GM15510 (cell line): ENCODE data around the gene GON7.

Experiments used
- POLR2A ChIP-seq: IDR thresholded peaks from 3 replicates; pipeline ENCODE4 v1.6.1; 2011; ENCODE audit warnings: borderline replicate concordance; ENCODE audit not compliant: insufficient read length; ENCODE audit errors: extremely low read depth

Gene GON7

DNA sequence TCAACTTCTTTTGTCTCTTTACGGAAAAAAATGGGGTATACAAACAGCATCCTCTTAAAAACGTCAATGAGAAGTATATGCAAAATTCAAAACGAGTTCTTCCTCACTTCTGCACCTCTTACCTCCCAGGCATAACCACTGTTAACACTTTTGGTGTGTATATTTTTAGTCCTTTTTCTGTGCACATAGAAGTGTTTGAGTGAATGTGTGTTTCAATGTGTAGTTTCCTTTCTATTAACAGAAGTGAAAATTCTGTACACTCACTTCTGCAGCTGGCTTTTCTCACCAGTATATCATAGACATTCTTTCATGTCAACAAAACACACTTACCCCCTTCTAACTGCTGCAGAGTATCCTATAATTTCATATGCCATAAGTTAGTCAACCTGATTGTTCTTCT is 5.6 kb upstream of the GON7 start:
- no peak for TF ChIP-seq POLR2A

DNA sequence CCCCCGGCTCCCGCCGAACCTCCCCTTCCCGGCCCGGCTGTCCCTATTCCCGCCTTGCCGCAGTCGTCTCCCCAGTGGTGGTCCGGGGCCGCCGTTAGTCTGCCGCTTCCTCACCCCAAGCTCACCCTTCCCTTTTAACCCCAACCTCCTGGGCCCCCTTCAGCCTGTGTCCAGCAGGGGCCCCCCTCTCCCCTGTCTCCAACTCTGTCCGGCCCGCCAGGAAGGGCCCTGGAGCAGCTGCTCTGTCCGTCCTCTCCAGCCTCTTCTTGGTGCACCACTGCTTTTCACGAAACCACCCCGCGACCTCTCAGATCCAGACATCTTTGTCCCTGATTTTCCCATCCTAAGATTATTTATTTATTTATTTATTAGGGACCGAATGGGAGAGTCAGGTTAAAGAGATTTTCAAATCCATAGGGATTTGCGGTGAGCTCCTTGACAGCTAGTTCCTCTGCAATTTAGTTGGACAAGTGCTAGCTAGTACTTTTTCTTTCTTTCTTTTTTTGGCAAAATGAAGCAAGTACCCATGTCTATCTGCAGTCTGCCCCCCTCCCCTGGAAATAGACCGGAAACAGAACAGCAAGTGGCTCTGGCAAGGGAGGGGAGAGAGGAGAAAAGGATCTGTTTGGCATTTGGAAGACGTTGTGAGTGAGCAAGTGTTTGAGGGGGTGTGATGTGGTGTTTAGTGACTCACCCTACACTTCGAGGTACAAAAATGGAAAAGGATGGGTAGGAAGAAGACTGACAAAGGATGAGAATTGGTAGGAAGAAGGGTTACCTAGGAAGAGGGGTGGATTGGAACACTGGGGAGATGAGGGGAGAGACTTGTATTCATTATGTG is 823 bp upstream of the GON7 start:
- TF ChIP-seq POLR2A = no peak

DNA sequence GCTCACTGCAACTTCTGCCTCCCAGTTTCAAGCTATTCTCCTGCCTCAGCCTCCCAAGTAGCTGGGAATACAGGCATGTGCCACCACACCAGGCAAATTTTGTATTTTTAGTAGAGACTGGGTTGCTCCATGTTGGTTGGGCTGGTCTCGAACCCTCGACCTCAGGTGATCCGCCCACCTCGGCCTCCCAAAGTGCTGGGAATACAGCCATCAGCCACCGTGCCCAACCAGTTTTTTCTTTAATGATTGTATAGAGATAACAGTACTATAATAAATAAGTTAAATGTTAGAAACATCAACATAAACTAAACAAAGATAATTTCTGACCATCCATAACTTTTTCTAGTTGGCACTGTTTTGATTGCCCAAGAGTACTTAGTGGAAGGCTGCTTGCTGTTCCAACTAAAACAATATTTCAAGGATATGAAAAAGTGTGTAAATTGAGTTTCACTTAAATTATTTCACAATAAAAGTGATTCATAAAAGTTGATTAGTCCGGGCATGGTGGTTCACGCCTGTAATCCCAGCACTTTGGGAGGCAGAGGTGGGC is 5.6 kb downstream of the GON7 start:
- TF ChIP-seq POLR2A = no peak

DNA sequence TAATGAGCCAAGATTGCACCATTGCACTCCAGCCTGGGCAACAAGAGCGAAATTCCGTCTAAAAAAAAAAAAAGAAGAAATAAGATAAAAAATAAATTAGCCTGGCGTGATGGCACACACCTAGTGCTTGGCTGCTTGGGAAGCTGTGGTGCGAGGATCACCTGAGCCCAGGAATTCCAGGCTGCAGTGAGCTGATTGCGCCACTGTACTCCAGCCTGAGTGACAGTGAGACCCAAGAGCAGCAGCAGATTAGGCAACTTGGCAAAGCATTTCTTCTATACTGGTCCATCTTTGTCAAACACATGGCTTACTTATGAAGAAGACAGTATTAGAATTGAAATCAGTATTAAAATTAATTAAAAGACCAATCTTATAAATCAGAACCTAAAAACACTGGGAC is 6.3 kb downstream of the GON7 start:
- TF ChIP-seq POLR2A = no peak

DNA sequence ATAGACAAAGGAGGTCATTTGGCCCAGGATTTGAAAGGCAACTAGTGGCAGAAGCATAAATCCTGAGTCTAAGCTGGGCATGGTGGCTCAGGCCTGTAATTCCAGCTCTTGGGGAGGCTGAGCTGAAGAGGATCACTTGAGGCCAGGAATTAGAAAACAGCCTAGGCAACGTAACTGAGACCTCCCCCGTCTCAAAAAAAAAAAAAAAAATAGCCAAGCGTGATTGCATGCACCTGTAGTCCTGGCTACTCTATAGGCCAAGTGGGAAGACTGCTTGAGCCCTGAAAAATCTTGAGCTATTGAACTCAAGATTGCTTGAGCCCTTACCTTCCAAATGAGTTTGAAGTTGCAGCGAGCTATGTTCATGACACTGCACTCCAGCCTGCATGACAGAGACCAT is 7.8 kb downstream of the GON7 start:
- no peak for TF ChIP-seq POLR2A

DNA sequence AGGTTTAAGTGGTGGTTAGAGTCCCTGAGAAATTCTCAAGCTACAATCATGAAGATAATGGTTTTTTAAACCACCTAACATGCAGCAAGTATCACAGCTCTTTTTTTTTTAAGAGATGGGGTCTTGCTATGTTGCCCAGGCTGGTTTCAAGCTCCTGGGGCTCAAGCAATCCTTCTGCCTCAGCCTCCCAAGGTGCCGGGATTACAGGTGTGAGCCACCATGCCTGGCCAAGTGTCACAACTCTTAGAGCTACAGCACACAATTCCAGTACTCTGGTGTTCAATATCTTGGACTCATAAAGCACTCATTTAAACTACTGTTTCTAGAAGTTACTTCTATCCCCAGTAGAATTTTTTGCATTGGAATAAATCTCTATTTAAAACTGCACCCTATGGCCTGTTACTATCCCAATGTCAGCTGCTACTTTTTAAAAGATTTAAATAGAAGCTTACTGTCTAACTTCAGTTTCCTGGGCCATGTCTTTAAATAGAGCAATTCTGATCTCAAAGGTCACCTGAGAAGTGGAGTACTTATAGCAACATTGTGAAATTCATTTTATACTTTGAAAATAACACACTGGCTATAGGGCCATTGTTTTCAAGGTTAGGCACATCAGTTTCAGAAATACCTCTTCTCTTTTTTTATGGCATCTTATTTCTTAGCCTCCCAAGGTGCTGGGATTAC is 11.4 kb downstream of the GON7 start:
- no peak for TF ChIP-seq POLR2A

DNA sequence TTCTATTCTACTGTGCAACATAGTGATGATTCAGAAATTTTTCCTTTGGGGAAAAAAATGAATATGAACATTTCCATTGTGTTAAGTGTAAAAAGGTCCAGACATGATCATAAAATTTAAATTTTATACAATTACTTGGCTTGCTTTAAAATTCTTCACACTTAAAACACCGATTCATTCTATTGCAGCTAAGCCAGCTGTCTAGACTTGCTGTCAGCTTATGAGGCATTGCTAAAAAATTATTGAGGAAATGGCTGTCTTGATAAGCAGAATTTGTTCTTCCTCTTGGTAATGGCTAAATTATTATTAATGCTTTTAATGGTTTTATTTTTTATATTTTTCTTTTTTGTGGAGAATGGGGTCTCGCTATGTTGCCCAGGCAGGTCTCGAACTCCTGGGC is 19.9 kb downstream of the GON7 start:
- TF ChIP-seq POLR2A = no peak

DNA sequence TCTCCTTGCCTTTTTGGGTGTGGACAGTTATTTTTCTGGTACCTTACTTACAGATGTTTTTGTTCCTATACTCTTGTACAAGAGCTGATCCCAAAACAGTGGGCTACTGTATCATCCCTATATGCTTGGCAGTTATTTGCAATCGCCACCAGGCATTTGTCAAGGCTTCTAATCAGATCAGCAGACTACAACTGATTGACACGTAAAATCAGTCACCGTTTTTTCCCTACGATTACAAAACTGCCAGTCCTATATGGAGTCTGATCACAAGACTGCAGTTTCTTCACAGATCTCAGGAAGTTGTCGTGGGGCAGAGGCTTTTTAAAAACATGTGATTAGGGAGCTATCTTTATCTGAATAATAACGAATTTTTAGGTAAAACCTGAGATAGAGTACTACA is 20.4 kb downstream of the GON7 start:
- TF ChIP-seq POLR2A = no peak

DNA sequence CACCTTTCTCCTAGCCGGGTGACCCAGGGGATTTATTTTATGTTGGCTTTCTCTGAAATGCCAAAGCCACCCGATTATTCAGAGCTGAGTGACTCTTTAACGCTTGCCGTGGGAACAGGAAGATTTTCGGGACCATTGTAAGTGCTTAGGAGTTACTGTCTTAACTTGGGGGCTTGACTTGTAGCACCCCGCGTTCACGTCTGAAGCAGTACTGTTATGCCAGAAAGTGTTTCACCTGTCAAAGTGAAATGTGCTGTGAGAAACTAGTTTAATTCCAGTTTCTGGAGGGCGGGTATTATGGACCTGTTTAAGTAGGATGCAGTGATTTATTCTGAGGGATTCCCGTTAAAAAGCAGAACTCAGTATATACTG is 21.5 kb downstream of the GON7 start:
- no peak for TF ChIP-seq POLR2A

DNA sequence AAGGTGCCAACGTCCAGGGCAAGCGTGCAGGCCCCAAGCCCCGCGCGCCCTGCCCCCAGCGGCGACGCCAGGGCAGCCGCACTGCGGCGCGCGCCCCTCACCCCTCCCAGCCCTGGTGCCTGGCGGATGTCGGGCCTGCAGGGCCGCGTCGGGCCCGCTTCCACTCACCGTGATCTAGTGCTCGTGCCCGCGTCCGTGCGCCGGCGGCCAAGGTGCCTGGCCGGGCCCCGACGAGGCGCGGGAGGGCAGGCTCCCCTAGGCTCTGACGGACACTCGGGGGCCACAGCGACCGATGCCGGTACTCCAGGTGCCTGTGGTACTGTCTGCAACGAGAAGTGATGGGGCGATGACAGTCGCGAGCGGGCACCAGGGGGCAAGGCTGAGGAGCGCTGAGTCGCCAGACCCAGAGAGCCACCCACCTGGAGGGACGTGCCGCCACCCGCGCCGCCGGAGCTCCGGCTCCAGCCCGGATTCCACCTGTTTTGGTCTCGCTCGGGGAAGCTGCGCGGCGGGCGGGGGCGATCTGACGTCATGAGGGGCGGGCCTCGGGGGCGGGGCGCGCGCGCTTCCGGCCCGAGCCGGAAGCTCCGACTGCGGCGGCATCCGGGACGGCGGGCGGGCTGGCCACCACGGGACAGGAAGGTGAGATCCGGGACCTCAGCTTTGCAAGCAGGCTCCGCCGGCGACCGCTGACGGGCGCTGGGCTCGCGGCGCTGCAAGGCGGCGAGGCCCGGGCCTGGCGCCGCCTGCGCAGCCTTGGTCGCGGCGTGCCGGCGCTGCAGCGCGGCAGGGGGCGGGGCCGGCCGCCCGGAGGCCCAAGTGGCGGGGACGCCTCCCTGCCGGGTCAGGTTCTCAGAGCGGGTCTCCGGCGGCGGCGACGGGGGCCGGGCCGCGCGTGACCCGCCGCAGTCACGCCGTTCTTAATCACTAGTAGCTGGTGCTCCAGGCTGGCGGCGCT is 22.2 kb downstream of the GON7 start, which contains the start of the genes LYSET and MOAP1:
Gene LYSET, plus strand, starts transcription at position 927 of the 958 bp plus-strand sequence. CDS start 89 bp downstream, outside the sequence.
Gene MOAP1, minus strand, starts transcription at position 507 of the 958 bp plus-strand sequence. CDS start 655 bp downstream, outside the sequence.
- TF ChIP-seq POLR2A = peak; percentile 87

DNA sequence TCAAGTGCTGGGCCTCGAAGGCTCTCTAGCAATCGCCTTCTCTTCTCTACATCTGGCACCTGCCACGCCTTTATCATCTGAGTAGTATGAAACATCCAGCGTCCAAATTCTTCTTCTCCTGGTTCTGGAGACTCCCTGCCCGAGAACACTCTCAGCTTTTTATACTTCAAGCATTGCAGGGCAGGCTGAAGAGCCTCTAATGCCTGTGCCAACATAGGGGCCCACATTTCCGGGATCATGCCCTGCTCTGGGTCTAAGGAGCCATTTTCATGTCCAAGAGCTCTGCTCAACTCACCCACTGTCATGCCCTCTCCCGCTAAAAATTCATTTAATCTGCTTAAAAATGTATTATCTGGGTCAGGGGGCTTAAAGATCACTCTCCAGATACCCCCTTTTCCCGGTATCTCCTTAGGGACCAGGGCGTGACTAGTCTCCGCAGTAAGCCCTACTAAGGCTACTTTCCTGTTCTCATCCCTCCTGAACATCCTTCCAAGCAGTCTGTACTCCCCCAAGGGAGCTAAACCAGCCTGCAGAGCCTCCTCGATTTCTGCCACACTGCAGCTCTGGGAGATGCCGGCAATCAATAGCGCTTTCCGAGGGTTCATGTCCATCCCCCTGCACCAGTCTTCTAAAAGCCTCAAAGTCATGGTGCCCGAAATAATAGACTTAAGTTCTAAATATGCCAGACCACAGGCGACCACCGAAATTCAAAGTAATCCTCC is 23.1 kb downstream of the GON7 start:
- TF ChIP-seq POLR2A = no peak

DNA sequence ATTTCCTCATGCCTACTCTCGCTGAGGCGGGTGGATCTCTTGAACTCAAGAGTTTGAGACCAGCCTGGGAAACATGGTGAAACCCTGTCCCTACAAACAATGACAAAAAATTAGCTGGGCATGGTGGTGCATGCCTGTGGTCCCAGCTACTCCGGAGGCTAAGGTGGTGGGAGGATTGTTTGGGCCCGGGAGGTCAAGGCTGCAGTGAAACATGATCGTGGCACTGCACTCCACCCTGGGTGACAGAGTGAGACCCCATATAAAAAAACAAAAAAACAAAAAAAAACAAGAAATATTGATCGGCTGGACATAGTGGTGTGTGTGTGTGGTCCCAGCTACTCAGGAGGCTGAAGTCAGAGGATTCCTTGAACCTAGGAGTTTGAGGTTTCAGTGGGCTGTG is 31.4 kb downstream of the GON7 start:
- TF ChIP-seq POLR2A = no peak

DNA sequence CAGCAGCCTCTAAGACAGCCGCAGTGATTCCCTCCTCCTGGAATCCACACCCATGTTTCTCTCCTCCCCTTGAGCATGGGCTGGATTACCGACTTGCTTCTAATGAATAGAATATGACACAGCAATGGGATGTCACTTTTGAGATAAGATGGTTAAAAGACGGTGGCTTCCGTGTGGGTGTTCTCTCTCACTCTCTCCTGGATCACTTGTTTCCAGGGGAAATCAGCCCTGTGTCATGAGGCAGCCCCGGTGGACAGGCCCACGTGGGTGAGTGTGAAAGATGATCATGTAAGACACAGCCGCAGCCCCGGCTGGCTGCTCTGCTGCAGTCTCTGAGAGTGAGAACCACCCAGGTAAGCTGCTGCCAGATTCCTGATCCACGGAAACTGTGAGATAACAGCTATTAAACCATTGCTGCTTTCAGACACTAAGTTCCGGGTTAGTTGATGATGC is 32.9 kb downstream of the GON7 start:
- no peak for TF ChIP-seq POLR2A

DNA sequence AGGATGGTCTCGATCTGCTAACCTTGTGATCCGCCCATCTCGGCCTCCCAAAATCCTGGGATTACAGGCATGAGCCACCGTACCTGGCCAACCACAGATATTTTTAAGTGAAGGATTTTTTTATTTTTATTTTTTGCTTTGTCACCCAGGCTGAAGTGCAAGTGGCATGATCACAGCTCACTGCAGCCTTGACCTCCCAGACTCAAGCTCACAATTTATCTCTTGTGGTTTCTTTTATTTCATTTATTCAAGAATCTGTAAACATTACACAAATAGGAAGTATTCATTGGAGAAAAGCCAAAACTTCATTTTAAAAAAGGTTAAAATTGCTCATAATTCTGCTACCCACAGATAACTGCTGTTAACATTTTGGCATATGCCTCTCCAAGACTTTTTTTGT is 35.5 kb downstream of the GON7 start:
- TF ChIP-seq POLR2A = no peak
